ENCODE measurements around the gene CBX7.

DNA sequence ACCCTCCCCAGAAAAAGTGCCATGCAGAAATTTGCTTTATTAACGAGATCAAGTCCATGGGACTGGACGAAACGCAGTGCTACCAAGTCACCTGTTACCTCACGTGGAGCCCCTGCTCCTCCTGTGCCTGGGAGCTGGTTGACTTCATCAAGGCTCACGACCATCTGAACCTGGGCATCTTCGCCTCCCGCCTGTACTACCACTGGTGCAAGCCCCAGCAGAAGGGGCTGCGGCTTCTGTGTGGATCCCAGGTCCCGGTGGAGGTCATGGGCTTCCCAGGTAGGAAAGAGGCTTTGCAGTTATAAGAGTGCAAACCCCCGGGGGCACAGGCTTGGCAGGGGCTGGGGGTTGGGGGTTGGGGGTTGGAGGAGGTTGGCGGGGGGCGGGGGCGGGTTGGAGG is 51.3 kb downstream of the CBX7 start:
- TF ChIP-seq, protein P1, sequence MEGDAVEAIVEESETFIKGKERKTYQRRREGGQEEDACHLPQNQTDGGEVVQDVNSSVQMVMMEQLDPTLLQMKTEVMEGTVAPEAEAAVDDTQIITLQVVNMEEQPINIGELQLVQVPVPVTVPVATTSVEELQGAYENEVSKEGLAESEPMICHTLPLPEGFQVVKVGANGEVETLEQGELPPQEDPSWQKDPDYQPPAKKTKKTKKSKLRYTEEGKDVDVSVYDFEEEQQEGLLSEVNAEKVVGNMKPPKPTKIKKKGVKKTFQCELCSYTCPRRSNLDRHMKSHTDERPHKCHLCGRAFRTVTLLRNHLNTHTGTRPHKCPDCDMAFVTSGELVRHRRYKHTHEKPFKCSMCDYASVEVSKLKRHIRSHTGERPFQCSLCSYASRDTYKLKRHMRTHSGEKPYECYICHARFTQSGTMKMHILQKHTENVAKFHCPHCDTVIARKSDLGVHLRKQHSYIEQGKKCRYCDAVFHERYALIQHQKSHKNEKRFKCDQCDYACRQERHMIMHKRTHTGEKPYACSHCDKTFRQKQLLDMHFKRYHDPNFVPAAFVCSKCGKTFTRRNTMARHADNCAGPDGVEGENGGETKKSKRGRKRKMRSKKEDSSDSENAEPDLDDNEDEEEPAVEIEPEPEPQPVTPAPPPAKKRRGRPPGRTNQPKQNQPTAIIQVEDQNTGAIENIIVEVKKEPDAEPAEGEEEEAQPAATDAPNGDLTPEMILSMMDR (IDR thresholded peaks at IDR 0.05) = no peak
- TF ChIP-seq POLR2A (IDR thresholded peaks at IDR 0.05) = no peak
- TF ChIP-seq EP300 (IDR thresholded peaks at IDR 0.05) = no peak
